Tibial nerve (tissue), 4 donors: ENCODE measurements around the gene JKAMP. TPM values are rescaled to one million over a fixed set of nuclear protein-coding genes. Genes with fewer than 3 reads are reported as not detected.

ENCODE experiments used
- DNase-seq, 2 donors: peaks; one replicate each; pipeline ENCODE4 v3.0.0-alpha.2; 2019; ENCODE audit warnings: low spot score in 2 of 2
- H3K27ac ChIP-seq, 4 donors: fragments of 200-600 bp; sonication (generic) in 3 of 4; one replicate each; pipeline ENCODE4 v1.5.1; 2017 to 2019; ENCODE audit warnings: mild to moderate bottlenecking in 1 of 4
- H3K27me3 ChIP-seq, 2 donors: fragments of 200-600 bp; sonication (generic) in 1 of 2; one replicate each; pipeline versions ENCODE4 v1.5.1 to v1.6.0; 2017 to 2019
- H3K36me3 ChIP-seq, 3 donors: fragments of 200-600 bp; sonication (generic); one replicate each; pipeline ENCODE4 v1.5.1; 2018 to 2019
- H3K4me1 ChIP-seq, 4 donors: fragments of 200-600 bp; sonication (generic) in 3 of 4; one replicate each; pipeline ENCODE4 v1.5.1; 2017 to 2019
- H3K4me3 ChIP-seq, 4 donors: fragments of 200-600 bp; sonication (generic) in 3 of 4; one replicate each; pipeline ENCODE4 v1.5.1; 2017 to 2019; ENCODE audit warnings: mild to moderate bottlenecking in 1 of 4, moderate library complexity in 1 of 4
- H3K9me3 ChIP-seq, 4 donors: fragments of 200-600 bp; sonication (generic) in 3 of 4; one replicate each; pipeline ENCODE4 v1.5.1; 2017 to 2019
- CTCF ChIP-seq, 5 experiments: fragments of 200-600 bp in 3 of 5; fragments of 450-650 bp in 2 of 5; sonication (generic) in 3 of 5; IDR thresholded peaks; one replicate each; pipeline ENCODE4 v1.5.1; 2016 to 2019; ENCODE audit warnings: antibody characterized with exemption in 5 of 5, mild to moderate bottlenecking in 3 of 5, moderate library complexity in 2 of 5
- EP300 ChIP-seq, 2 donors: sonication (generic); formaldehyde crosslinking; IDR thresholded peaks; one replicate each; pipeline ENCODE4 v1.6.1; 2017; ENCODE audit warnings: antibody characterized with exemption in 2 of 2, mild to moderate bottlenecking in 1 of 2
- POLR2A ChIP-seq, 2 donors: fragments of 450-650 bp; IDR thresholded peaks; one replicate each; pipeline ENCODE4 v1.6.1; 2017; ENCODE audit warnings: antibody characterized with exemption in 2 of 2, mild to moderate bottlenecking in 2 of 2, moderate library complexity in 2 of 2
- WGBS, 2 donors: methylation state at CpG; one replicate each; pipeline ENCODE4 v1.1.5; 2018; 5-methylcytosine and 5-hydroxymethylcytosine counted together
- total RNA-seq, 4 donors: library from RNA; depleted of rRNA; stranded (reverse); fragments of >200 nt; gene quantifications; one replicate each; pipeline ENCODE4 v1.1.0, GENCODE V29; 2016

JKAMP gene
- total RNA-seq, 4 donors from 2014 or later, result 38.0 to 78.1 (median 58.3) TPM

GRCh38 chr14:59510966-59511365 is 26.6 kb downstream of the JKAMP start:
- no peak for DNase-seq
- no peak overlapping the region for H3K27ac ChIP-seq
- peaks cover 0 to 8% (median 0%) of the 10 kb centered on the region in 4 donors for H3K9me3 ChIP-seq
- peaks cover 0 to 3% of the 10 kb centered on the region in 2 donors for H3K27me3 ChIP-seq
- WGBS, 2 donors, result 44 to 46% methylated on average over 3 of the region's 3 CpGs
- no peak for TF ChIP-seq POLR2A (IDR thresholded peaks at IDR 0.05)
- TF ChIP-seq CTCF (IDR thresholded peaks at IDR 0.05), result no peak
- TF ChIP-seq EP300 (IDR thresholded peaks at IDR 0.05), result no peak
- no peaks in the 10 kb centered on the region for H3K4me1 ChIP-seq
- no peaks in the 10 kb centered on the region for H3K36me3 ChIP-seq
- no peak overlapping the region for H3K4me3 ChIP-seq

GRCh38 chr14:59511916-59512575 is 27.7 kb downstream of the JKAMP start:
- Histone ChIP-seq H3K9me3 (peaks cover 0 to 8% (median 0%) of the 10 kb centered on the region in 4 donors), H3K27ac (no peak overlapping the region), H3K4me3 (no peak overlapping the region), H3K36me3 (no peaks in the 10 kb centered on the region), H3K4me1 (no peaks in the 10 kb centered on the region), H3K27me3 (peaks cover 0 to 3% of the 10 kb centered on the region in 2 donors)
- DNase-seq, result no peak
- TF ChIP-seq POLR2A (IDR thresholded peaks at IDR 0.05) (no peak), EP300 (IDR thresholded peaks at IDR 0.05) (no peak), CTCF (IDR thresholded peaks at IDR 0.05) (peak in 2 of 5 experiments; percentile 6 to 7)
- 54 to 57% methylated on average over 4 of the region's 4 CpGs for WGBS, 2 donors

- Histone ChIP-seq H3K27ac (no peak overlapping the region), H3K9me3 (no peaks in the 10 kb centered on the region), H3K27me3 (no peaks in the 10 kb centered on the region), H3K36me3 (no peaks in the 10 kb centered on the region), H3K4me1 (no peaks in the 10 kb centered on the region), H3K4me3 (no peak overlapping the region)
- TF ChIP-seq CTCF (IDR thresholded peaks at IDR 0.05) (no peak), POLR2A (IDR thresholded peaks at IDR 0.05) (no peak), EP300 (IDR thresholded peaks at IDR 0.05) (no peak)
- DNase-seq, result no peak
- WGBS, 2 donors, result 81 to 82% methylated on average over 3 of the region's 3 CpGs
These were observed 35.9 kb downstream of the JKAMP start for GRCh38 chr14:59520224-59520623.

GRCh38 chr14:59529189-59529588 is 44.9 kb downstream of the JKAMP start:
- Histone ChIP-seq H3K4me1 (no peaks in the 10 kb centered on the region), H3K27ac (no peak overlapping the region), H3K9me3 (peaks cover 0 to 5% (median 0%) of the 10 kb centered on the region in 4 donors), H3K36me3 (no peaks in the 10 kb centered on the region), H3K27me3 (no peaks in the 10 kb centered on the region), H3K4me3 (no peak overlapping the region)
- 71 to 80% methylated on average over 2 of the region's 2 CpGs for WGBS, 2 donors
- no peak for TF ChIP-seq CTCF (IDR thresholded peaks at IDR 0.05)
- no peak for TF ChIP-seq EP300 (IDR thresholded peaks at IDR 0.05)
- no peak for TF ChIP-seq POLR2A (IDR thresholded peaks at IDR 0.05)
- DNase-seq, result no peak

GRCh38 chr14:59530349-59530748 is 46.0 kb downstream of the JKAMP start:
- Histone ChIP-seq H3K36me3 (no peaks in the 10 kb centered on the region), H3K27me3 (no peaks in the 10 kb centered on the region), H3K9me3 (peaks cover 0 to 5% (median 0%) of the 10 kb centered on the region in 4 donors), H3K4me1 (no peaks in the 10 kb centered on the region), H3K4me3 (no peak overlapping the region), H3K27ac (no peak overlapping the region)
- TF ChIP-seq CTCF (IDR thresholded peaks at IDR 0.05), result no peak
- no peak for TF ChIP-seq EP300 (IDR thresholded peaks at IDR 0.05)
- TF ChIP-seq POLR2A (IDR thresholded peaks at IDR 0.05), result no peak
- DNase-seq, result no peak
